HUES48 (cell line): ENCODE results near the gene ZBTB21.

Experiments
- H3K27ac ChIP-seq: one replicate; pipeline ENCODE4 v1.7.0; 2013; ENCODE audit warnings: low read depth, low read length, inconsistent platforms
- H3K27me3 ChIP-seq: 2 replicates; pipeline ENCODE4 v1.6.1; 2013; ENCODE audit warnings: mild to moderate bottlenecking, low read length; ENCODE audit not compliant: control insufficient read depth, insufficient read depth
- H3K36me3 ChIP-seq: 2 replicates; pipeline ENCODE4 v1.6.1; 2013; ENCODE audit warnings: low read length; ENCODE audit not compliant: control insufficient read depth, insufficient read depth
- H3K4me1 ChIP-seq: 2 replicates; pipeline ENCODE4 v1.6.1; 2013; ENCODE audit warnings: mild to moderate bottlenecking, low read length; ENCODE audit not compliant: control insufficient read depth, insufficient read depth
- H3K4me3 ChIP-seq: 2 replicates; pipeline ENCODE4 v1.5.1; 2013; ENCODE audit warnings: mild to moderate bottlenecking, low read depth, low read length
- H3K9ac ChIP-seq: 2 replicates; pipeline ENCODE4 v1.6.1; 2013; ENCODE audit warnings: mild to moderate bottlenecking, low read depth, low read length, moderate library complexity
- H3K9me3 ChIP-seq: 2 replicates; pipeline ENCODE4 v1.6.1; 2013; ENCODE audit warnings: low read length; ENCODE audit not compliant: control insufficient read depth, insufficient read depth

ZBTB21 gene

GRCh38 chr21:41974752-41975053 is 35.5 kb downstream of the ZBTB21 start:
- Histone ChIP-seq H3K27ac (no peak overlapping the region), H3K4me3 (no peak overlapping the region), H3K27me3 (no peaks in the 10 kb centered on the region), H3K4me1 (no peaks in the 10 kb centered on the region), H3K9me3 (no peaks in the 10 kb centered on the region; the same call in 1 of the 2 replicates), H3K36me3 (no peaks in the 10 kb centered on the region), H3K9ac (no peak overlapping the region)

GRCh38 chr21:41973861-41974751 is 36.1 kb downstream of the ZBTB21 start:
- no peak overlapping the region for H3K4me3 ChIP-seq
- no peaks in the 10 kb centered on the region for H3K36me3 ChIP-seq
- no peak overlapping the region for H3K27ac ChIP-seq
- no peak overlapping the region for H3K9ac ChIP-seq
- no peaks in the 10 kb centered on the region; the same call in 1 of the 2 replicates for H3K9me3 ChIP-seq
- H3K4me1 ChIP-seq: 0 out of 2 replicates have a peak, but pooled peaks cover under 1% of the 10 kb centered on the region
- no peaks in the 10 kb centered on the region for H3K27me3 ChIP-seq

DNA sequence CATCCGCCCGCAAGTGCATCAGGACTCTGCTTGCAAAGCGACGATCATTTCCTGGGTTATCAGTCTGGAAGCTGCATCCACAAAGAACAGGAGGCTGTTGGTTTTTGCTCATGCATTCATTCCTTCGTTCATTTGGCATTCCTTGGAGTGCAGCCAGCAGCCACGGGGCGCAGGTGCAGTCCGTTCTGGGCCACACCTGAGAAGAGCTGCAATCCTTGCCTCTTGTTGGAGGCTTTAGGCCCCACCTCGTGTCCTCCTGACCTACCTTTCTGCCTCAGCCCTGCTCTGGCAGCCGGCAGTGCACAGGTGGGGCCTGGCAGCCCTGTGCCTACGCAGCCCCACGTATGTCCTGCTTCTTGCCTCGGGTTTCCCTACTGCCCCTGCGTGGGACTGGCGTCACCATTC is 36.7 kb downstream of the ZBTB21 start:
- no peaks in the 10 kb centered on the region for H3K27me3 ChIP-seq
- peaks cover 7% of the 10 kb centered on the region; the same call in 1 of the 2 replicates for H3K4me1 ChIP-seq
- no peak overlapping the region for H3K27ac ChIP-seq
- H3K9me3 ChIP-seq: no peaks in the 10 kb centered on the region
- H3K9ac ChIP-seq: no peak overlapping the region
- no peaks in the 10 kb centered on the region for H3K36me3 ChIP-seq
- no peak overlapping the region for H3K4me3 ChIP-seq

DNA sequence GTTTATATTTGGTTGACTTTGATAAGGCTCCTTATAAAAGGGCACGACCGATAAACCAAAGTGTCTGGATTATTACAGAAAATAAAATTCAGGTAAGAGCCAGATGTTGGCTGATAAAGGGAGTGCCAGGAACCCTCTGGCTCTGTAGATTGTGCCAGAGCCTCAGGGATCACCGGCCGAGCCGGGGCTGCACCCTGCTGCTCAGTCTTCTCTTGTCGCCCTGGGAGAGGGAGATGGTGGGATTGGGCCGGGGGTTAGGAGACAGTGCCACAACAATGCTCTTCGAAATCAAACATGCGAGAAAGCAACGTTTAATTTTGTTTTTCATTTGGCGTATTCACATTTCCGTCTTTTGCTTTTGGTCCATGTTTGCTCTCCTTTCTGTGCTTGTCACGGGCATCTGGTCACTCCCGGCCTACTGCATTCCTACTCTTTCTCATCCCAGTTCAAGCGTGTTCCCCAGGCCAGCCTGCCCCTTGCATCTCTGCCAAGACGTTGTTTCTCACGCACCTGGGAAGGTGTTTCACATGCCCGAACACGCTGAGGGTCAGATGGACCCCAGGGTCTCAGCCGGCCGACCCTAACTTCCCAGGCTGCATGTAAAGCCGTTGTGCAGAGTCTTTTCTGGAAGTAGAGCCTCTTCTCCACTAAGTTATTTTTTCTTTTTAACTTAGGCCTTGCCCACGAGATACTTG is 37.5 kb downstream of the ZBTB21 start:
- no peak overlapping the region for H3K27ac ChIP-seq
- no peaks in the 10 kb centered on the region for H3K27me3 ChIP-seq

DNA sequence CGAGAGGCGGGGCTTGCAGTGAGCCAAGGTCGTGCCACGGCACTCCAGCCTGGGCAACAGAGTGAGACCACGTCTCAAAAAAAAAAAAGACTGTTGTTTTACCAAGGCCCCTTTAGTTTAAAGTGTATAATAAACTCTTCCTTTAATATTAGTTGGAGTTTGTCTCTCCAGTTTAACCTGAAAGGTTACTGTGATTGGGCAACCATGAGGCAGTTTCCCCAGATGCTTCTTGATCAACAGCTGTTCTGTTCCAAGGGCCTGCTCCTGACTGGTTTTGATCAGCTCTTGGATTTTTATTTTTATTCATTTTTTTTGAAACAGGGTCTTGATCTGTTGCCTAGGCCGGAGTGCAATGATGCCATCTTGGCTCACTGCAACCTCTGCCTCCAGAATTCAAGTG is 38.3 kb downstream of the ZBTB21 start:
- H3K4me1 ChIP-seq: peaks cover 7% of the 10 kb centered on the region; the same call in 1 of the 2 replicates
- H3K27me3 ChIP-seq: no peaks in the 10 kb centered on the region

More for the DNA sequence above, 37.5 kb downstream of the ZBTB21 start:
- no peaks in the 10 kb centered on the region for H3K36me3 ChIP-seq
- peaks cover 7% of the 10 kb centered on the region; the same call in 1 of the 2 replicates for H3K4me1 ChIP-seq
- H3K9me3 ChIP-seq: no peaks in the 10 kb centered on the region
- no peak overlapping the region for H3K4me3 ChIP-seq
- no peak overlapping the region for H3K9ac ChIP-seq

DNA sequence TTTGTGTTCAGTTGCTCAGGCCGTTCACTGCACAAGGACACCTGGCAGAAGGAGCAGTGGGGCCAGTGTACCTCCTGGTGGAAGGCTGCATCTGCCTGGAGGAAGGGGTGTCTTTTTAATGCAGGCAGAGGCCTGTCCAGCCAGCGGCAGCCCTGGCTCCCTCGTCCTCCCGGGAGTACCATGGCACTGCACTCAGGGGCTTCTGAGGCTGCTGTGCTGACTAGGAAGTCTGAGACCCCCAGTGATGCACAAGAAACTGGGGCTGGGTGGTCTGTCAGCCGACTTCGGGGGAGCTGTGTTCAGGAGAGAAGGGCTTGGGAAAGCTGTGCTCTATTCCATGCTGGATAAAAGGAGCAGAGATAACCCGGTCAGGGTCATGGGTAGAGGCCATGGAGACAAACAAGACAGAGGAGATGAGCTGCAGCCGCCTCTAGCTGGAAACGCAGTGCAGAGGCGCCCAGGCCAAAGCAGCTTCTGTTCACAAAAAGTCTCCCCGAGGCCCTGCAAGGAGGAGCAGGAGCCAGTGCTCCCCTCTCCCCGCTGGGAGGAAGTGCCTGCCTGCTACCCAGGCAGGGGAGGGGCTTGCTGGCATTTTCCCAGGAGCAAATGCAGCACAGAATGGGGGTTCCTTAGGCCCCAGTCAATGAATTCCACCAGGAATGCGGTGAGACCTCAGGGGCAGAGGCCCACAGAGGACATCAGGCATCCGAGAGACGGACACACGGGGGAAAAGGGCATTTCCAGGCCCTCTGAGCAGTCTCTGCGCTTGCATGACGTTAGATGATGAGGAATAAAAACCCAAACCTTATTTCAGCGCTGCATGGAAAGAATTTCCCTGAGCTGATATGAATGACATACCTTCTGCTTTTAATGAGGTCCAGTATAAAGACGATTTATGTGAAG is 39.2 kb downstream of the ZBTB21 start:
- no peak overlapping the region for H3K27ac ChIP-seq
- no peaks in the 10 kb centered on the region for H3K9me3 ChIP-seq
- H3K9ac ChIP-seq: no peak overlapping the region

More for the DNA sequence above, 38.3 kb downstream of the ZBTB21 start:
- no peak overlapping the region for H3K9ac ChIP-seq
- no peaks in the 10 kb centered on the region for H3K9me3 ChIP-seq
- H3K4me3 ChIP-seq: no peak overlapping the region
- H3K27ac ChIP-seq: no peak overlapping the region
- H3K36me3 ChIP-seq: no peaks in the 10 kb centered on the region

DNA sequence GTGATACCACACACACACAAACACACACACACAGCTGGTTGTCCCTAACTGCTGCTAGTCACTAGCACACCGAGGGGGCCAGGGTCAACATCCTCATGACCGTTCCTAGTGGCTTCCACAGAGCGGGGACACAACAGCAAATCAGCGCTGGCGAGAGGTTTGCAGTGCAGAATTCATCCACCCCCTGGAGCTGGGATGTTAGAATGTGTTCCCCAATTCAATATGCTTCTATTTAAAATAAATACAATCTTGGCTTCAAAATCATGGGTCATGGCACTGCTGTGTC is 40.1 kb downstream of the ZBTB21 start:
- no peaks in the 10 kb centered on the region for H3K27me3 ChIP-seq
- peaks cover 7% of the 10 kb centered on the region; the same call in 1 of the 2 replicates for H3K4me1 ChIP-seq
- H3K9ac ChIP-seq: no peak overlapping the region
- no peaks in the 10 kb centered on the region for H3K36me3 ChIP-seq
- no peak overlapping the region for H3K27ac ChIP-seq
- no peak overlapping the region for H3K4me3 ChIP-seq
- H3K9me3 ChIP-seq: no peaks in the 10 kb centered on the region

More for the DNA sequence above, 39.2 kb downstream of the ZBTB21 start:
- H3K4me1 ChIP-seq: peaks cover 7% of the 10 kb centered on the region; the same call in 1 of the 2 replicates
- H3K27me3 ChIP-seq: no peaks in the 10 kb centered on the region
- no peaks in the 10 kb centered on the region for H3K36me3 ChIP-seq
- no peak overlapping the region for H3K4me3 ChIP-seq

- Histone ChIP-seq H3K4me1 (peaks cover 7% of the 10 kb centered on the region; the same call in 1 of the 2 replicates), H3K27ac (no peak overlapping the region), H3K36me3 (no peaks in the 10 kb centered on the region), H3K4me3 (no peak overlapping the region), H3K9me3 (no peaks in the 10 kb centered on the region), H3K9ac (no peak overlapping the region), H3K27me3 (no peaks in the 10 kb centered on the region)
Measured at GRCh38 chr21:41967708-41968107, 42.5 kb downstream of the ZBTB21 start.

DNA sequence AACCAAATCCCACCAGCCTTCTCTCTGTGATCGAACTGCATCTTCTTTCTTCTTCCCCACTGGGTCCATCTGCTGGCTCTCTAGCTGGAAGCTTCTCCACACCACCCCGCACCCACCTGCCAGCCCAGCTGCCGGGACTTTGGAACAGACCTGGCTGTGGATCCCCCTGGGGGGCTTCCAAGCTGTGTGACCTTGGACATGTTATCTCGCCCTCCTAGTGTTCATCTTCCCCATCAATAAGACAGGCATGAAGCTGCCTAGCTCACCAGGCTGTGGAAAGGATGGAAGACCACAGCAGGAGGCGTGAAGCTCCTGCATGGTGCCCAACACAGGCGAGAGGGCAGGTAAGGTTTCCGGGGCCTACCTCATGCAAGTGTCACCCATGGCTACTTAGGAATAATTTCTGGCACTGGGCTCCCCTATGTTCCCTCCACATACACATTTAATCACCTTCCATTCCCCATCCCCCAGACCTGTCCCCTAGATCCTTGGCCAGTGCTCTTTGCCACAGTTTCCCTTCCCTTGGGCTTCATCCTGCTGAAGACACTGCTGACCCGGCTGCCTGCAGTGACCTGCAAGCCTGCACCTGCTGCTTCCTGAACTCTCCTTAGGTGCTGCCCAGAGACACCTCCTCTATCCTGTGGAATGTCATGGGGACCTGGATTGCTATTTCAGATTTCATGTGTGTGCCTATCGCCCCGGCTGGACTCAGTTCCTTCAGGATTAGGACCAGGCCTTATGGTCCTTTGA is 43.1 kb downstream of the ZBTB21 start:
- Histone ChIP-seq H3K4me3 (no peak overlapping the region), H3K9ac (no peak overlapping the region), H3K4me1 (peaks cover 7% of the 10 kb centered on the region; the same call in 1 of the 2 replicates), H3K9me3 (no peaks in the 10 kb centered on the region), H3K36me3 (no peaks in the 10 kb centered on the region), H3K27ac (no peak overlapping the region), H3K27me3 (no peaks in the 10 kb centered on the region)
